BLaER1 treated with 17β-estradiol and CSF1 and Interleukin-3, amounts not matched to agents 10 nM and 100 nM (cell line): ENCODE results near the gene RNF113B.

Source experiments
- H3K27ac ChIP-seq, 11 experiments: shearing (Covaris generic); formaldehyde crosslinking; 2 replicates each; pipeline ENCODE4 v1.8.1; 2022
- H3K27me3 ChIP-seq, 11 experiments: shearing (Covaris generic); formaldehyde crosslinking; 2 replicates each; pipeline ENCODE4 v1.8.1; 2022
- H3K36me3 ChIP-seq, 11 experiments: shearing (Covaris generic); formaldehyde crosslinking; 2 replicates each; pipeline ENCODE4 v1.8.1; 2022
- H3K4me1 ChIP-seq, 10 experiments: shearing (Covaris generic); formaldehyde crosslinking; 2 replicates each; pipeline ENCODE4 v1.8.1; 2022
- H3K4me2 ChIP-seq, 11 experiments: shearing (Covaris generic); formaldehyde crosslinking; 2 replicates each; pipeline ENCODE4 v1.8.1; 2022
- H3K4me3 ChIP-seq, 10 experiments: shearing (Covaris generic); formaldehyde crosslinking; 2 replicates each; pipeline ENCODE4 v1.8.1; 2022
- H3K9ac ChIP-seq, 11 experiments: shearing (Covaris generic); formaldehyde crosslinking; 2 replicates each; pipeline ENCODE4 v1.8.1; 2022
- H3K9me3 ChIP-seq, 11 experiments: shearing (Covaris generic); formaldehyde crosslinking; replicated peaks in 1 of 11; 2 replicates each; pipeline ENCODE4 v1.8.1; 2022
- H4K20me1 ChIP-seq, 11 experiments: shearing (Covaris generic); formaldehyde crosslinking; 2 replicates each; pipeline ENCODE4 v1.8.1; 2022
- Cebpa-rat ChIP-seq, 11 experiments: shearing (Covaris generic); IDR thresholded peaks; 2 replicates each; pipeline ENCODE4 v1.8.1; 2022

RNF113B gene

GRCh38 chr13:98134901-98135300, 42.2 kb downstream of the RNF113B start:
- H3K27me3 ChIP-seq = no peaks in the 10 kb centered on the region
- H3K27ac ChIP-seq = peak overlapping the region in 3 of 11 experiments; percentile 29 to 42 (median 40); a peak in 2 of 22 replicates
- H3K4me3 ChIP-seq = no peak overlapping the region
- peak overlapping the region in 3 of 11 experiments; percentile 32 to 83 (median 41); a peak in 6 of 22 replicates for H3K4me2 ChIP-seq
- H3K36me3 ChIP-seq = no peaks in the 10 kb centered on the region
- H4K20me1 ChIP-seq = no peaks in the 10 kb centered on the region
- H3K9ac ChIP-seq = no peak overlapping the region
- TF ChIP-seq Cebpa-rat (IDR thresholded peaks at IDR 0.05) = no peak
- H3K9me3 ChIP-seq = no peaks in the 10 kb centered on the region
- H3K4me1 ChIP-seq = peaks cover 7 to 44% (median 13%) of the 10 kb centered on the region in 10 experiments

- Histone ChIP-seq H4K20me1 (no peaks in the 10 kb centered on the region), H3K36me3 (no peaks in the 10 kb centered on the region), H3K4me3 (no peak overlapping the region), H3K9me3 (peaks cover under 1 to 6% (median 2%) of the 10 kb centered on the region in 11 experiments; a peak in 19 of 22 replicates), H3K27ac (peak overlapping the region in 5 of 11 experiments; percentile 29 to 42 (median 32); a peak in 5 of 22 replicates), H3K27me3 (no peaks in the 10 kb centered on the region), H3K4me1 (peaks cover 7 to 41% (median 11%) of the 10 kb centered on the region in 10 experiments), H3K4me2 (peak overlapping the region; percentile 16 to 83 (median 36); a peak in 21 of 22 replicates), H3K9ac (no peak overlapping the region)
- no peak for TF ChIP-seq Cebpa-rat (IDR thresholded peaks at IDR 0.05)
Measured at GRCh38 chr13:98133946-98134345, 43.1 kb downstream of the RNF113B start.

- H3K27ac ChIP-seq = no peak overlapping the region
- no peaks in the 10 kb centered on the region for H3K27me3 ChIP-seq
- H3K4me3 ChIP-seq = no peak overlapping the region
- no peak overlapping the region for H3K9ac ChIP-seq
- no peaks in the 10 kb centered on the region; a peak in 1 of 22 replicates for H3K36me3 ChIP-seq
- H4K20me1 ChIP-seq = no peaks in the 10 kb centered on the region
- H3K4me2 ChIP-seq = no peak overlapping the region
- H3K9me3 ChIP-seq = peaks cover 16 to 43% (median 25%) of the 10 kb centered on the region in 11 experiments; a peak in 21 of 22 replicates
- H3K4me1 ChIP-seq = peaks cover 7 to 10% (median 8%) of the 10 kb centered on the region in 10 experiments
- no peak for TF ChIP-seq Cebpa-rat (IDR thresholded peaks at IDR 0.05)
Measured at GRCh38 chr13:98129059-98129746, 47.9 kb downstream of the RNF113B start.
